Measurements from ENCODE around the gene NAT14.

NAT14 gene

DNA sequence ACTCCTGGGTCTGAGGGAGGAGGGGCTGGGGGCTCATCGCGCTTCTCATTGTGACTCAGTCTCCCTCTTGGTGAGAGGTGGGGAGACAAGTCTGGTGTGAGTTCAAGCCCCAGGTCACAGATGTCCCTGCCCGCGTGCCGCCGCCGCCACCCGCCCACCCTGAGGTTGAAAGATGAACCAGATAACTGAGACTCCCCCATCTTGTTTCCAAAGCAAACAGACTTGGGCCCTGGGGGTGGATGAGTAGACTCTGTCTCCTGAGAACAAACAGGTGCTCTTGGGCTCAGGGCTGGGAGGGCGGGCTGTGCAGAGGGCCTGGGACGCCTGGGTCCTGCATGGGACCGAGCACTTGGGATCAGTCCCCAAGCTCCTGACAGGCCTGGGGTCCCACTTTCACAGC lies 51.4 kb downstream of the NAT14 start:
- TF ChIP-seq, protein P1, sequence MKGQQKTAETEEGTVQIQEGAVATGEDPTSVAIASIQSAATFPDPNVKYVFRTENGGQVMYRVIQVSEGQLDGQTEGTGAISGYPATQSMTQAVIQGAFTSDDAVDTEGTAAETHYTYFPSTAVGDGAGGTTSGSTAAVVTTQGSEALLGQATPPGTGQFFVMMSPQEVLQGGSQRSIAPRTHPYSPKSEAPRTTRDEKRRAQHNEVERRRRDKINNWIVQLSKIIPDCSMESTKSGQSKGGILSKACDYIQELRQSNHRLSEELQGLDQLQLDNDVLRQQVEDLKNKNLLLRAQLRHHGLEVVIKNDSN (IDR thresholded peaks at IDR 0.05), result no peak
- TF ChIP-seq EGR1 (IDR thresholded peaks at IDR 0.05) (no peak), YY1 (IDR thresholded peaks at IDR 0.05; ENCODE audit: low read depth) (no peak), EP300 (IDR thresholded peaks at IDR 0.05; ENCODE audit: borderline replicate concordance) (no peak), TAF1 (IDR thresholded peaks at IDR 0.05; ENCODE audit: low read depth) (no peak), CEBPB (IDR thresholded peaks at IDR 0.05) (no peak), RAD21 (IDR thresholded peaks at IDR 0.05; ENCODE audit: low read depth) (no peak), ZBTB7A (IDR thresholded peaks at IDR 0.05; ENCODE audit: low read depth) (no peak), FOXM1 (IDR thresholded peaks at IDR 0.05; ENCODE audit: borderline replicate concordance, low read depth) (no peak), TEAD4 (IDR thresholded peaks at IDR 0.05) (no peak), TCF12 (IDR thresholded peaks at IDR 0.05; ENCODE audit: low read depth) (no peak), CREB1 (IDR thresholded peaks at IDR 0.05; ENCODE audit: low read depth) (no peak)
- TF ChIP-seq, protein P2, sequence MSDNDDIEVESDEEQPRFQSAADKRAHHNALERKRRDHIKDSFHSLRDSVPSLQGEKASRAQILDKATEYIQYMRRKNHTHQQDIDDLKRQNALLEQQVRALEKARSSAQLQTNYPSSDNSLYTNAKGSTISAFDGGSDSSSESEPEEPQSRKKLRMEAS (IDR thresholded peaks at IDR 0.05), result no peak

Measured in Ishikawa (cell line).